HG03139 (cell line): ENCODE results near the gene SLC4A1AP.

Experiments
- ATAC-seq: cut with Tn5 transposase; IDR thresholded peaks from one replicate; pipeline ENCODE4 v1.9.1; 2021; ENCODE audit not compliant: unreplicated experiment

Gene SLC4A1AP

DNA sequence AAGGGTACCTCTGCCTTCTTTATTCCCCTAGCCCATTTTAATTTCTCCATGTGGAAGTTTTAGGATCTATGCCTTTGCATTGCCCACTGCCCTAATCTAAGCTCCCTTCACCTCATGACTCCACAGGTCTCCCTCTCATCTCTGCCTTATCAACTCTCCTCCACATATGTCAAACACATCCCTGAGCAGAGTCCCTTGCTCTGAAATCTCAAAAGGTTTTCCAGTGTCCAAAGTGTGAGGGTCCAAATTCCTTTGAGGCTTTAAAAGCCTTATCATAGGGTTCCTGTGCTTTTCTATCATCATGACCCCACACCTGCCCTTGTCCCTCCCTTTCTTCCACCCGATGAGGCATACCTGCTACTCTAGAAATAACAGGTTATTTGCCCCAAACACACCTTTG lies 38.6 kb downstream of the SLC4A1AP start:
- ATAC-seq = no peak

DNA sequence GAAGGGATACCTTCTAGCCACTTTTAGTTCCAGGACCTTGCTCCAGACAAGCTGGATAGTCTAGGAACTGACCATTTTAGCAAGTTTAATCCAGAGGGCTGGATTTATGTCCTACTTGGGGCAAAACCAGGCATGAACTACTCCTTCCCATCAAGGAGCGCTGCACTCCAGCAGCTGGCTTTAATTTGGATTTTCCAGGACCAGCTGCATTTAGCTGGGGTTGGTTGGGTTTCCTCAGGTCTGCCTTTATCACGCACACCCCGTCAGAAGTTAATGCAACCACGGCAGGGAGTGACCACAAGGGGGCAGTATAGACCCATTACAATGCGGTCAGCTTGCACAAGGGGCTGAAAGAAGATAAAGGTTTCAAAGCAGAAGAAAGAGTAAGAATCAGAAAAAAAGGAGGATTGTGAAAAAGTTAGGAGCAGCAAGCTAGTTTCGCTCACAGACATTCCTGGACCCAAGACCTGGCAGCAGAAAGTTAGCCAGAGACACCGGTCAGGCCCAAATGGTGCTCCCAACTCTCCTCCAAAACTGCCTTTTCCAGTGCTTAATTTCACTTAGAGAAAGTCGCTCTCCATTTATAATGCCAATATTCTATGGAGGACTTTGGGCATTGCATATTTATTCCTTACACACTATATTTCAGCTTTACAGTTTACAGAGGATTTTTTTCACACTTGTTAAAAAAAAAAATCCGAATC lies 40.1 kb downstream of the SLC4A1AP start:
- no peak for ATAC-seq

DNA sequence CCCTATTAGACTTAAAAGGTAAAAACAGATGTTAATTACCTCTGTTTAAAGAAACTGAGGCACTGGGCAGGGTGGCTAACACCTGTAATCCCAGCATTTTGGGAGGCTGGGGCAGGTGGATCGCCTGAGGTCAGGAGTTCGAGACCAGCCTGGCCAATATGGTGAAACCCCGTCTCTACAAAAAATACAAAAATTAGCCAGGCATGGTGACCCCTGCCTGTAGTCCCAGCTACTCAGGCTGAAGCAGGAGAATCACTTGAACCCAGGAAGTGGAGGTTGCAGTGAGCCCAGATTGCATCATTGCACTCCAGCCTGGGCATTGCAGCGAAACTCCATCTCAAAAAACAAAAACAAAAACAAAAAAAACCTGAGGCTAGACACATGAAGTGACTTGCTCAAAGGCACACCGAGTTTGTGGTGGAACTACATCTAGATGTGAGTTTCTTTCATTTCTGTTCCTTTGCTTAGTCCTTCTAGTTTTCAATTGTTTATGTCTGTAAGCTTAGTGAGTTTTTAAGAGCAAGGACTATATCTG lies 40.7 kb downstream of the SLC4A1AP start:
- ATAC-seq = no peak

DNA sequence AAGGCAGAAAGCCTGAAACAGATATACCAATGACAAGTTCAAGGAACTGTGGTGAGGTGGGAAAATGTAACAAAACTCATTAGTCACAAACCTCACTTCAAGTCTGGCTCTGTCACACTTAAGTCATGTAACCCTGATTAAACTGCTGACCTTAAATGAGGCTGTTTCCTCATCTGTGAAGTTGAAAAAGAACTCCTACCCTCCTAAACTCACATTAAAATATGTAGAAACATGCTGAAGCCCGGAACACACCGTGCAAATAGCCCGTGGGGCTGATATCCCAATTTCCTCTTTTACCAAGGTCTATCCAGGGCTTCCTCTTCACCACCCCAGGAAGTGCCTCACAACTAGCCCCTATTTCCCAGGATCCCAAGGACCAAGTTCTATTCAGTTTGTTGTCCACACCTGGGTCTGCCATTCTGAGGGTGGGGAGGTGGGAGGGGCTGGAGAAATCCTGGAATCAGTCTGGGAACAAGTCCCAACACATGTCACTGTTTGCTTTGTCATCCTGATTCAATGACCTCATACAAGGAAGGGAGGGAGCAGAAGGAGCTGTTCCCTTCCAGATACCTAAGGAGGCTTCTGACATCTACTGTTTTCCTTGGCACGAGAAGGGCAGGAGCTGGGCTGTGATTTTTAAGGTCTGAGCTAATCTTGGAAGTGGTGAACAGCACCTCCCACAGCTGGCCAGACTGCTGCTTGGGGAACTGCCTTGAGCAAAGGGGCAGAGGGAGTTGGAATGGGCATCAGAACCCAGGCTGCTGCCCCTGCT lies 42.3 kb downstream of the SLC4A1AP start:
- no peak for ATAC-seq

DNA sequence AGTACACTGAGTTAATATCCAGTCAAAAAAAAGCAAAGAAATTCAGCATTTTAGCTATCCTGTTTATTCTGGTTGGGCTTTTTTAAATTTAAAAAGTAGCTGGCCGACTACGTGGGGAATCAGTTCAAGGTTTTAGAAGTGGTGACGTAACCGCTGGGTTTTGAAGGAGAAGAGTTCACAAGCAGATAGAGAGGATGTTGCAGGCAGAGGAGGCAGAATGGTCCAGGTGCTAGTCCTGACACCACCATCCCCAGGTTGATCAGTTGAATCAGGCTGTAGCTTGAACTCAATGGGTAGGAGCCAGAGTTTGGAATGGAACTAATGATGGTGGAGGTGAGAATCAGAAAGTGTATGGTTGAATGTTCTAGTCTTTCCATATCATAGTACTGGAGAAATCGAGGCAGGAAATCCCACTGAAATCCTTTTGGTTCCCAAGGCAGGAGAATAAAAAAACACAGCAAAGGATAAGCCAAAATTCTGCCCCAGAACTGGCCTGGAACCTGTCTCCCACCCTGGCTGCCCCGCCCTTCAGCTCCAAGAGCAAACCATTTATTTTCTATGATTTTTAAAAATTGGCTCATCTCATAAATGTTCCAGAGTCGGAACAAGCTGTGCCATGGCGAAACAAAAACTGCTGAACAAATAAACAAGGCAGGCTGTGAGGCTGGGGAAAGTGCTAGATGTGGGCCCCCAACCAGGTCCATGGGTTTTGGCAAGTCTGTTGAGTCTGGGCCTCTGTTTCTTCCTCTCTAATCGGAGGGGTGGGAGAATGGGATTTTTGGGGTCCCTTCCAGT lies 44.0 kb downstream of the SLC4A1AP start:
- ATAC-seq = no peak

DNA sequence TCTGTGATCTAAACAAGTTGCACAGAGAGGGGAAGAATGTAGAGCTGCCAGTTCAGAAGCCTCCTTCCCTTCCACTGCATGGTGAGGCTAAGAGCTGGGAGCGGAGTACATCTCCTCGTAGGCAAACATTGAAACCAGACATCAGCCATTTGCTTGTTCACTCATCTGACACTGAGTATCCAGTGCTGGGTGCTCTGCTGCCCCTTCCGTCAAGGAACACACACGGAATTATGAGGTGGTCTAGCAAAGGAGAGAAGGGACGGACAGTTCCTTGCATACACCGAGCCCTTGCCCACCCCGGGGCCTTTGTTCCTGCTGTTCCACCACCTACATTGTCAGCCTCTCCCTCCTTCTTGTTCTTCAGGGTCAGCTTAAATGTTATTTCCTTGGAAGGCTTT lies 44.6 kb downstream of the SLC4A1AP start:
- no peak for ATAC-seq

DNA sequence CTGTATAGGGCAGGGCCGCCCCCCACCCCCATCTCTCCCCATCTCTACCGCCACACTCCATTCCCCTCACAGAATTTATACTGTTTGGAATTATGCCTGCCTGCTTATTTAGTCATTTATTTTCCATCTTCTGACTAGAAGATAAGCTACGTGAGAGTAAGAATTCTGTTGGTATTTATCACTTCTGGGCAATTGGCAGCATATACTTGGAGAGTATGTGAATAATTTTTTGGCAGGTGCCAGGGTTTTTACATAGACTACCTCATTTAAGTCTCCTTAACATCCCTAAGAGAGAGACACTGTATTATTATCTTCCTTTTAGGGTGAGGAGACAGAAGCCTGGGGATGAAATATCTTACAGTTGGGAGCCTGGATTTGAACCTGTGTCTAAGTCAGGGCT lies 45.0 kb downstream of the SLC4A1AP start:
- no peak for ATAC-seq

DNA sequence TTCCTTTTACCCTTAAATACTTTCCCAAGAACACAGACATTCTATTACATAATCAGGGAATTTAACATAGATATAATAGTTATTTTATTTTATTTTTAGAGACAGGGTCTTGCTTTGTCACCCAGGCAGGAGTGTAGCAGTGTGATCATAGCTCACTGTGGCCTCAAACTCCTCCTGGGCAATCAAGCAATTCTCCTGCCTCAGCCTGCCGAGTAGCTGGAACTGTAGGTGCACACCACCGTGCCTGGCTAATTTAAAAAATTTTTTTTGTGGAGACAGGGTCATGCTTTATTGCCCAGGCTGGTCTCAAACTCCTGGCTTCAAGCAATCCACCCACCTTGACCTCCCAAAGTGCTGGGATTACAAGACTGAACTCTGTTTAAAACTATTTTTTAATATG lies 45.6 kb downstream of the SLC4A1AP start:
- no peak for ATAC-seq

DNA sequence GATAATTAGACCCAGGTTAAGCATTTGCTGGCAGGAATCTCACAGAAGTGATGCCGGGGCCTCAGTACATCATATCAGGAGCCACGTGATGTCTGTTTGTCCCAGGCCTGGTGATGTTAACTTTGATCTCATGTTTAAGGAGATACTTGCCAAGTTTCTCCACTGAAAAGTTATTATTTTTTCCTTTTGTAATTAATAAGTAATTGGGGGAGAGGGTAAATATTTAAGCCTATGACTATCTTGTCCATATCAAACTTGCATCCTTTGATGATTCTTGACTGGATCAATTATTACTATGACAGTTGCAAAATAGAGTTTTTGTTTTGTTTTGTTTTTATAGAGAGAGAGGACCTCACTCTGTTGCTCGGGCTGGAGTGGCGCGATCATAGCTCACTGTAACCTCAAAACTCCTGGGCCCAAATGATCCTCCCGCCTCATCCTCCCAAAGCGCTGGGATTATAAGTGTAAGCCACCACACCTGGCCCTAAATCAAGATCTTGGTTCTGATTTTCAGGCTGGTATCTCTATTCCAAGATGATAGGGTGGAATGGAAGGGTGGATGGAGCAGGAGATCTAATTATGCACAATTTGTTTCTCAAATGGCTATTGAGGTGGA lies 46.4 kb downstream of the SLC4A1AP start:
- no peak for ATAC-seq

DNA sequence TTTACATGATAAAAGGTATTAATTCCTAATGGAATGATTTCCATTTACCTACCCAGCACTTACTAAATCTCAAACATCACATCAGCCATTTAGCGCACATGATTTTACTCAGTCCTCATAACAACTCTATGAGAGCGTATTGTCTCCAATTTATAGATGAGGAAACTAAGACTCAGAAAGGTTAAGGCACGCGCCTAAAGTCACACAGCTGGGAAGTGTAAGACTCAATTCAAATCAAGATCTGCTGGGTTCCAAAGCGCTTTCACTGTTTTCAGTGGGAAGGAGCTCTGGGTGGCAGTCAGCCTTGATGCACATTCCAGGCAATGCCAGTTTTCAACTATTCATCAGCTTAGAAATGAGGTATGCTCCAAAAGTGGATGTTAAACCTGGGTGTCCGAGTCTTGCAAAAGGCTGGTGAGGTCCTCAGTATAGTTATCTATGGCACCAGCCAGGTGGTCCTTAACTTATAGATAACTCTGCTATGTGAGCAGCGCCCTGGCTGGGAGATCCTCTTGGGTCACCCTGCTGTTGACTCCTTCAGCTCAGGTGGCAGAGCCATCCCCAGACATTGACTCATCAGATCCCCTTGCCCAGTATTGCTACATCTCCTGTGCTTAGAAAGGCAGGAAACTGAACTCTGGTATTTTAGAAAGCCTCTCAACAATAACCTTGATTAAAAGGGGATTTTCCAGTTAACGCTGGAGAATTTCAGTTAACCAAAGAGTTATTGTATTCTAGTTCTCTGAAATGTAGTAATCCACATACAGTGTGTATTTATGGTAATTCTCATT lies 47.1 kb downstream of the SLC4A1AP start:
- no peak for ATAC-seq

DNA sequence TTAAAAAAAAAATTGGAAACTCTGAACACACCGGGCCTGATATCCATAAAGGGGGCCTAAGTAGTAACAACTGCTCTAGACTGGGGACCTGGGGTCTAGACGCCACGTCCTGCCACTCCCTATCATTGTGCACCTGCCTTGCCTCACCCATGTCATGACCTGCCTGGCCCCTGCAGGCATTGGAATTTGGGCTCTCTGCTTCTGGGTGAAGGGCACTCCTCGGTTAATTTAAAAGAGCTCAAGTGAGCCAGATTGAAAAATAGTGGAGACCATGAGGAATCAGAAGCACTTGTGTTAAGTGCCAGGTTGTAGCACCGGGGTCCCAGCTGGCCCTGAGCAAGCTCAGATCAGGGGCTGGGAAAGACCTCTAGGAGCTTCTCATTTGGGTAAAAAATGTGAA lies 48.1 kb downstream of the SLC4A1AP start:
- no peak for ATAC-seq

DNA sequence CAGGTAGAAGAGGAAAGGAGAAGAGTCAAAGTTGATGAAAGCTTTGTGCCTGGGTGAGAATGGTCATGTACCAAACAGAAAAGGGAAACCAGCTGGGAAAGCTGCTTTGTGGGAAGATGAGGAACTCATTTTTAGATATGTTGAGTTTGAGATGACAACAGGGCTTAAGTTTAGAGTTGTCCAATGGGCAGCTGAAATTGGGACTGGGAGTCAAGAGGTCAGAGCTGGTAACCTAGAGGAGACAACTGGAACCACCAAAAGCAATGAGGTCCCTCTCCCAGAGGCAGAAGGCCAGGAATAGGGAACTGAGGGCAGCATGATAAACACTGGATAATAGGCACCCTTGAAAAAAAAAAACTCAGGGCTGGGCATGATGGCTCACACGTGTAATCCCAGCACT lies 48.8 kb downstream of the SLC4A1AP start:
- no peak for ATAC-seq

DNA sequence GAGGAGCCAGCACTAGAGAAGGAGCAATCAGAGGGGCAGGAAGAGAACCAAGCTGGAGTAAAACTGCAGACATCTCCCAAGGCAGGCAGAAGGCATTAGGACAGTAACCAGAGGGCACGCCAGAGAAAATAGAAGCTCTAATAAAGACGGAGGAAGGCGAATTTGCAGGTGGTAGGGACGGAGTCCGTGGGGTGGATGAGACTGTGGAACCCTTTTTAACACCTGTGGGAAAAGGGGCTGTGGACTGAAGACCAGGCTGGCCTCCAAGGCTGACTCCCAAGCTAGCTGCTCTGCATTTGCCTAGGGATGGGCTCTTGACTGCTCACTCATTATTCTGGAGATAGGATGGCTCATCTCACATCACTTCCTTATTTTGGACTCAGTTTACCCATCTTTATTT lies 49.5 kb downstream of the SLC4A1AP start:
- ATAC-seq = no peak

DNA sequence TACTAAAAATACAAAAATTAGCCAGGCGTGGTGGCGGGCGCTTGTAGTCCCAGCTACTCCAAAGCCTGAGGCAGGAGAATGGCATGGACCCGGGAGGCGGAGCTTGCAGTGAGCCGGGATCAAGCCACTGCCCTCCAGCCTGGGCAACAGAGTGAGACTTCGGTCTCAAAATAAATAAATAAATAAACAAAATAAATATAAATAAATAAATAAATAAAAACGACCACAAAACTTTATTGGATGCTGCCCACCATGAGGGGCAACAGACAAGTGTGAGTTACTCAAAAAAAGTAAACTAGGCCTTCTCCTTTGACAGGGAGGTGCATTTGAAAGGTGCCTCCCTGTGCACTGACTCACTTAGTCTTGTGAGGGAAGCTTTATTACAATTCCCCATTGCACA lies 50.4 kb downstream of the SLC4A1AP start:
- no peak for ATAC-seq

DNA sequence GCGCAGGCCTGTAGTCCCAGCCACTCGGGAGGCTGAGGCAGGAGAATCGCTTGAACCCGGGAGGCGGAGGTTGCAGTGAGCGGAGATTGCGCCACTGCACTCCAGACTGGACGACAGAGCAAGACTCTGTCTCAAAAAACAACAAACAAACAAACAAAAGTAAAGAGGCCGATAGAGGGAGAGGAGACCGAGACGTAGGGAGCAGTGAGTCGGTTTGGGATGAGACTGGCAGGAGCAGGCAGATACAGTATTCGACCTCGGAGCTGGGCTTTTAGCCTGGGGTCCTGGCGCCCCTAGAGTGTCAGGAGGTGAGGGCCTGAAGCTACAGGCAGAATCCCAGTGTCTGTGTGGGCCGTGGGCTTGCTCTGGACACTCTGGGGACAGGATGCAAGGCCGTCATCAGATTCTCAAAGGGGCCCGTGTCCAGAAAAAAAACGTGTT lies 51.2 kb downstream of the SLC4A1AP start:
- ATAC-seq = no peak

DNA sequence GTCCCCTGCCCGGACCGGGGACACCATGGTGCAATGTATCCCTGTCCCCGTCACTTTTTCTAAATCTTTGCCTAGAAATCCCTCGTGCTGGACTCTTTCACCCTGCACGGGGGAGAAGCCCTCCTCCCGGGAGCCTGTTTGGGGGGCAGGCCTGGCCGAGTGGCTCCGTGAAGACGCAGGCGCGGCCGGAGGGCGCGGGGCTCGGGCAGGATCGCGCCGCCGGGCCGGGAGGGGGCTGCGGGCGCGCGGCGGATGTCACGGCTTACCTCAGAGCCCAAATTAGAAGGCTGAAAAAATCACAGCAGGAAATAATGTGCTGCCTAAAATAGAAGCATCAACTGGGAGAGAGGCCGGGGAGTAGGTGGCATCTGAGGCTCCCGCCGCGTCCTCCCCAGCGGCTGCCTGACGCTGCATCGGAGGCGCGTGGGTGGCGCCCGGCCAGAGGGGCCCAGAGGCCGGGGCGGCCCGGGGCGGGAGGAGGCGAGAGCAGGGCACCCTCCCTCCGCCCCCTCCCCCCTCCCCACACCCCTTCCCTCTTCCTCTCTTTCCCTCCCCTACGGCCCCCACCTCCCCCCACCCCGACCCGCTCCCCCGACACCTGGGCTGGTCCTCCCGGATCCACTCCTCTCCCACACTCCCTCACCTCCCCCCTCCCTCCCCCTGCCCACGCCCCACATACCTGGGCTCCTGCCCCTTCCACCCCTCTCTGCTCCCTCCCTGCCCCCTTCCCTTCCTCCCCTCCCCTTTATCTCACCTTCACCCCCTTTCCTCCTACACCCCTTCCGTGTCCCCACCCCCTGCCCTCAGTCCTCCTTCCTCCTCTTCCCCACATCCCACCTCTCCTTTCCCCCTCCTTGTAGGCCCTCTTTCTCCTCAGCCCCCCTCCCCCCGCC lies 51.9 kb downstream of the SLC4A1AP start:
- ATAC-seq = no peak

DNA sequence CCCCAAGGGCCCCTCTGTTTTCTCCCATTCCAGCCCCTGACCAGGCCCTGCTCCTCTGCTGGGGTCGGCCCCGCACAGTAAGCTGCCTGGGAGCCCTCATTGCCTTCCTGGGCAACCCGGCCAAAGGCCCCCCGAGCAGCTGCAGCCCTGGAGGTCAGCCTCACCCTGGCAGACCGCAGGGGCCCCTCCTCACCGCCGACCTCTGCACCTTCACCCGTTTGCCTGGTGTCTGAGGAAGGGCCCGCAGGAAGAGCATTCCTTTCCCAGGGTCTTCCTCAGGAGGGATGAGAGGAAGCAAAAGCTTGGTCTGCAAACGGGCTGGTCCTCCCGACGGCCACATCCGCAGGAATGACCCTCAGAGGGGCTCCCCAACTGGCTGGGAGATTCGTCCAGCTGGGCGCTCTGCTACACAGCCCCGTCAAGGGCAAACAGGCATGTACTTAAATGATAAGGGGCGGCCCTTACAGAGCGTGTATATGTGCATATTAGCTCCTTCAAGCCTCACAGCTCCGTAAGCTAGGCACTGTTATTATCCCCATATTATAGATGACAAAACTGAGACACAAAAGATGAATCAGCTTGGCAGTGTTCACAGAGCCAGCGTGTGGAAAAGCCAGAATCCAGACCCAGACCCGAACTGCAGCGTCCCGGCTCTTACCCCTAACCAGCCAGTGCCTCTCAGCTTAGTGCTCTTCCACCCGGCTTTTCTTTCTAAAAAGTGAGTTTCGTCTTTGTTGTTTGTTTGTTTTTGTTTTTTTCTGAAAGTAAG lies 52.8 kb downstream of the SLC4A1AP start:
- ATAC-seq = no peak

DNA sequence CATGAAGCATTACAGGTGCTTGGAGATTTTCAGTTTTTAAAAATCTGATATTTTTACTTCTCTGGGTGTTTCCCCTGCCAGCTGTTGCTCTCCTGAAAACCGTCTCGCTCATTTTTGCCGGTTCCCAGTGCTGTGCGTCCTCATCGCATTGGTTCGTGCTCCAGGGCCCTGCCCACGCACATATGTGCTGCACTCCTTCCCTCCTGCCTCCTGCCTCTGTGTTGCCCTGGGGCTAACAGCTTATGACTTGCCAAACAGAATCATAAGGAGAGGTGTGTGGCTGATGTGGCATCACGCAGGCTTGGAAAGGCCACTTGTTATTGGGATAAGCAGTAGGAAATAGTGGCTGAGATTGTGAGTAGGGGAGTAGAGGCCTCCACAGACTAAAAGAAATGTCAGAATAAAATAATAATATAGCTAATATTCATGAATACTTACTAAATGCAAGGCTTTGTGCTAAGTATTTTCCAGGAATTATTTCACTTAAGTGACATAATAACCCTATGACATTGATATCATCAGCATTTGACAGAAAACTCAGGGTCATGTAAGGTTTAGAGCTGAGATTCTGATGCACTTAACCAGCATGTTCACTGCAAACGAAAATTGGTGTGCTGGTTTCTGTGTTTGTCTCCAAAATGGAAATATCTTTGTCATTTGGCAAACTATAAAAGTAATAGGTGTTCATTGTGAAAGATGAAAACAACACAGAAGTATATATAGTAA lies 53.5 kb downstream of the SLC4A1AP start:
- no peak for ATAC-seq
